ENCODE data around the gene PRRG2.

Gene PRRG2

DNA sequence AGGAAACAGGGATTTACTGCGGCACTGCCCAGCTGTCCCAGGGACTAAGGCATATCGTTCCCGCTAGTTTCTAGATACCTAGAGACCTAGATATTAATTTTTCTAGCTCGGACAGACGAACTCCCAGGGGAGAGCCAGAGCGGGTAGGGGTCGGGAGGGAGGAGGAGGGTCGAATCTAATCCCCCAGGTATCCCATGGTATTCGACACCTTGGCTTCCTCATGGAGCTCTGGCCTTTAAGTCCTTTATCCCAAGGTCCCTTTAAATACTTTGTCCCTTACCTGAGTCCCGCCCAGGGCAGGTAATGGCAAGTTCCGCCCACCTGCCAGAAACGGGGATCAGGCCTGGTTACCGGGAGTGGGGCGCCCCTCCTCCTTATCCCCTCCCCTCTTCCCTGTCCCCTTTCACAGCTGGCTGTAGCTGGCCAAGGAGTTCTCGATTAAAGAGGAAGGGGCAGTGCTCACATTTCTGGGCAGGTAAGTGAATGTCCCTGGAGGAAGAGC lies at the start of gene PRRG2:
TSS of gene PRRG2 (plus strand) at position 310 of the 502 bp plus-strand sequence. CDS start 1,904 bp downstream, outside the sequence.
- DNase-seq: no peak

DNA sequence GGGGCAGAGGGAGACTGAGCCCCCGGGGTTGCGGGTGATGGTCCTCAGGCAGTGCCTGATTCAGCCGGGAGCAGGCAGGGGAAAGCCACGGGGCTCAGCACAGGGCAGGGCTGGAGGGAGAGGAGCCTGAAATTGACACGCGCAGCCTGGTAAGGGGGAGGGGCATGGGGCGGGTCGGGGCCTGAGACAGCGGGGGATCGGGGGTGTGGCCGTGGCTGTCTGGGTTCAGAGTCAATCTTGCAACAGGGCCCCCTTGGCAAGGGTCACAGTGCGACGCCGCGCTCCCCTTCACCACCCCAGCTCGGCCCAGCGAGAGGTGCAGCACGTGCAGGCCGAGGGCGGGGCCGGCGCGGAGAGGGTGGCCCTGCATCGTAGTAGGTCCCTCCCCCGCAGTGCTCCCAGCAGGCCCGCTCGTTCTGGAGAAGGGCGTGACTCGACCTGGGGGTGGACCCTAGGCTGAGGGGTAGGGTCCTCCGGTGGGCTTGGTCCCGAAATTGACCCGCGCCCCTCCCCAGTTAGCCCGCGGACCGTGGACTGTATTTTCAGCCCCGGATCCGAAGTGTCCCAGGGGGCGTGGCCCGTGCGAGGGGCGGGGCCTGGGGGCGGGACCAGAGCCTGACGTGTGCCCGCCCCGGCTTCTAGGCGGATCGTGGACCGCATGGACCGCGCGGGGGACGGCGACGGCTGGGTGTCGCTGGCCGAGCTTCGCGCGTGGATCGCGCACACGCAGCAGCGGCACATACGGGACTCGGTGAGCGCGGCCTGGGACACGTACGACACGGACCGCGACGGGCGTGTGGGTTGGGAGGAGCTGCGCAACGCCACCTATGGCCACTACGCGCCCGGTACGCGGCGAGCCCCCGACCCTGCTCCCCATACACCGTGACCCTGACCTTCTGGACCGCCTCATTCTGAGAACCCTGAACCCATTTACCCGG lies 47.3 kb upstream of the PRRG2 start:
- no peak for DNase-seq

DNA sequence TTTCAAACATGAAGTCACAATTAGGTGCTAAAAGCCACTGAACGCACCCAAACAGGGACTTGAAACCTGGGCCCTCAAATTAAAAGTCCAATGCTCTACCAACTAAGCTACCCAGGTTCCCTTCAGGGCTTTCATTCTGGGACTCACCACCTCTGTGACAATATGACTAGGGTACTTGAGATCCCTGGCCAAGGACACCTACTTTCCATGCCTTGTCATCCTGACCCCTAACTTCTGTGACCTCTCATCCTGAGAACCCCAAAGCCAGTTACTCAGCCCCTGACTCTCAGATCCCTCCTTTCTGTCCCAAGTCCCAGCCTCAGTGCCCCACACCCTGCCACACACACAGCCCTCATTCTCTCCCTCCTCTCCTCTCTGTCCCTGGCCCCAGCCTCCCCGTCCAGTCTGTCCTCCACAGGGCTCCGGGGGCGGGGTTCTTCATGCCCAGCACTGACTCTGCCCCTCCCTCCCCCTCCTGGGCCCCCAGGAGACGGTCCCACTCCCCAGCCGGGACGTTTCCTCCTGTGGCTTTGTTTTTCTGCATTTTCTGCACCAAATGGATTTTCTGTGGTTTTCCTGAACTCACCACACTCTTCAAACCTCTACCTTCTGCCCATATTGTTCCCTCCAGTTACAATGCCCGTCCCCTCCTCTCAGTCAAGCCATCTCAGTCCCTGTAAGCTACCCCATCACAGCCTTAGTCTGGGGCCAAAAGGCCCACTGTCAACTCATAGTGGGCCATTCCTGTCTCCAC lies 46.3 kb upstream of the PRRG2 start:
- DNase-seq: no peak

DNA sequence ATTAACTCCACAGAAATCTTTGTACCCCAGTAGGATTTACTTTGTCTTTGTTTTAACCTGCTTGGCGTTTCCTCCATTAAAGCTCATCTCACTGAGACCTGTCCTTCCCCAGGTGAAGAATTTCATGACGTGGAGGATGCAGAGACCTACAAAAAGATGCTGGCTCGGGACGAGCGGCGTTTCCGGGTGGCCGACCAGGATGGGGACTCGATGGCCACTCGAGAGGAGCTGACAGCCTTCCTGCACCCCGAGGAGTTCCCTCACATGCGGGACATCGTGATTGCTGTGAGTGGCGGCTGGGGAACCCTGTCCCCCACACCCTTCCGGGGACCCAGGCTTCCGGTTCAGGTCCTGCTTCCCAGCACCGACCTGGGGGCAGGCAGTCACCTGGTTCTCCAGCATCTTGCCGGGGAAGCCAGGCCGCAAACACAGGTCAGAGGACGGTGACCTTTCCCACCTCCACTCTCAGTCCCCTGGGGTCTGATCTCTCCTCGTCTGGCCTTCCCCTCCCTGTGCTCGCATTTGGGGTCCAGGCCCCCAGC lies 44.1 kb upstream of the PRRG2 start:
- DNase-seq: no peak

DNA sequence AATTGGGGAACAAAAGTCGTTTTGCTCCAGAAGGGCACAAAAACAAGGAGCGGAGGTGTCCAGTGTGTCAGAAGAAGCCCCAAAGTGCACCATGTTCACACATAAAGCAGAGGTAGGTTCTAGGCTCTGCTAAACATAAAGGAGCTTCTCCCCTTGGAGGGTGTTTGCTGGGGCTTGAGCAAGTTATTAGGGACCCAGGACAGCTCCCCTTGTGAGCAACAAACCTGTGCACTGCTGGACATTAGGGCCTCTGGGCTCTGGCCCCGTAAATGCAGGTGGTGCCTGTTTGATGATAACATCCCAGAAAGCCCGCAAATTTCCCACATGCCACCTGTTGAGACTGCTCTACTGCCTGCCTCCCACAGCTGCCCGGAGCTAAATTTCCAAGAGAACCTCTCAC lies 42.5 kb upstream of the PRRG2 start:
- DNase-seq: no peak

DNA sequence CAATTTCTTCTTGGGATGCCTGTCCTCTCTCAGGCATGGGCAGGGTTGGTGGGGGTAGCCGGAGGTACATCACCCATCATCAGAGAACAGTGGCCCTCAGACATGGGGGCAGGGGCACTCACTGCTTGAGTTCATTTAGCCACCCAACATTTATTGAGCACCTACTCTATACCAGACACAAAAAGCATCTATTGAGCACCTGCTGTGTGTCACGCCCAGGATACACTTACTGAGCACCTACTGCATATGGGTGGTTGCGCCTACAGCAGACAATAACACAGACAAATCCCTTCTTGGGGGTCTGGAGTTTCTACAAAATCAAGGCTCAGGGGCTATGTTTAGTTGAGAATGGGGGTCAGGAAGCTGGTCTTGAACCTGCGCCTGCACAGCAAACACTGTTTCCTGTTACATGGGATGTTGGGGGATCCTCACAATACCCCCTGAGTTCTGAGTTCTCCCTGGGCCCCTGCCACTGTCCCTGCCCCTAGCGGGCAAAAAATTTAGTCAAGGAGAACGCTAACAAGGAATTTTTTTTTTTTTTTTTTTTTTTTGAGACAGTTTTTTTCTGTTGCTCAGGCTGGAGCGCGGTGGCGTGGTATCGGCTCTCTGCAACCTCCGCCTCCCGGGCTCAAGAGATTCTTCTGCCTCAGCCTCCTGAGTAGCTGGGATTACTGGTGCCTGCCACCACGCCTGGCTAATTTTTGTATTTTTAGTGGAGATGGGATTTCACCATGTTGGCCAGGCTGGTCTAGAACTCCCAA lies 41.7 kb upstream of the PRRG2 start:
- DNase-seq: no peak

DNA sequence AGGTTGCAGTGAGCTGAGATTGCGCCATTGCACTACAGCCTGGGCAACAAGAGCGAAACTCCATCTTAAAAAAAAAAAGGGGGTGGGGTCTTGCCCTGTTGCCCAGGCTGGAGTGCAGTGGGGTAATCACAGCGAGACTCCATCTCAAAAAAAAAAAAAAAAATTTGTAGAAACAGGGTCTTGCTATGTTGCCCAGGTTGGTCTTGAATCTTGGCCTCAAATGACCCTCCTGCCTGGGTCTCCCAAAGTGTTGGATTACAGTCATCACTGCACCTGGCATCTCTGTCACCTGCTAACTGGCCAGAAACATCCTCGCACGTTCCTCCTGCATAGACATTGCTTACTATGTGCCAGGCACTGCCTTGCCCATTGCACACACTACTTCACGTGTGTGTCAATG lies 39.2 kb upstream of the PRRG2 start:
- DNase-seq: no peak

DNA sequence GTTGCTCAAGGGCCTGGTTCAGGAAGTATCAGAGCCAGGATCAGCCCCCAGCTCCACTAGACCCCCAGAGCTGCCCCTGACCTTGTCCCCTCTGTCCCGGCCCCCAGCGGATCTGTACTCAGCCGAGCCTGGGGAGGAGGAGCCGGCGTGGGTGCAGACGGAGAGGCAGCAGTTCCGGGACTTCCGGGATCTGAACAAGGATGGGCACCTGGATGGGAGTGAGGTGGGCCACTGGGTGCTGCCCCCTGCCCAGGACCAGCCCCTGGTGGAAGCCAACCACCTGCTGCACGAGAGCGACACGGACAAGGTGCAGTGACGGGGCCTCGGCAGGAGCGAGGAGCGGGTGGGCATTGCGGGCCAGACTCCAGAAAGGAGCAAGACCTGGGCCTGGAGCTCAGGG lies 38.7 kb upstream of the PRRG2 start:
- DNase-seq: no peak

DNA sequence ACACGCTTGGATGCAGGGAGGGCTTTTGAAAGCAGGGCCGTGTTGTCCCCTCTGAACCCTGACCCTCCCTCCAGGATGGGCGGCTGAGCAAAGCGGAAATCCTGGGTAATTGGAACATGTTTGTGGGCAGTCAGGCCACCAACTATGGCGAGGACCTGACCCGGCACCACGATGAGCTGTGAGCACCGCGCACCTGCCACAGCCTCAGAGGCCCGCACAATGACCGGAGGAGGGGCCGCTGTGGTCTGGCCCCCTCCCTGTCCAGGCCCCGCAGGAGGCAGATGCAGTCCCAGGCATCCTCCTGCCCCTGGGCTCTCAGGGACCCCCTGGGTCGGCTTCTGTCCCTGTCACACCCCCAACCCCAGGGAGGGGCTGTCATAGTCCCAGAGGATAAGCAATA lies 38.1 kb upstream of the PRRG2 start:
- no peak for DNase-seq

DNA sequence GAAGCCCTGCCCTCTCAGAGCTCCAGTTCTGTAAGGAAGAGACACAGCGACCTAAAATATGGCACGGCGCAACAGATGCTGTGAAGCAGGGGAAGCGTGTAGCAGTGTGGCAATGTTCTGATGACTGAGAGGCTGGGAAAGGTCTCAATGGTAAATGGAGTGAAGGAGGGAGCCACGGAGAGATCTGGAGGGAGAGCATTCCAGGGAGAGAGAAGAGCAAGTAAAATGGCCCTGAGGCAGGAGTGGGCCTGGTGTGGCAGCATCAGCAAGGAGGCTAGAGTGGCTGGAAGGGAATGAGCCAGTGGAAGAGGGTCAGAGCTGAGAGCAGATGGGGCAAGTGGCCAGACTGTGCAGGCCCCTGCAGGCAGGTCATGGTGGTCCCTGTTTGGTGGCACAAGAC lies 37.0 kb upstream of the PRRG2 start:
- DNase-seq: no peak

DNA sequence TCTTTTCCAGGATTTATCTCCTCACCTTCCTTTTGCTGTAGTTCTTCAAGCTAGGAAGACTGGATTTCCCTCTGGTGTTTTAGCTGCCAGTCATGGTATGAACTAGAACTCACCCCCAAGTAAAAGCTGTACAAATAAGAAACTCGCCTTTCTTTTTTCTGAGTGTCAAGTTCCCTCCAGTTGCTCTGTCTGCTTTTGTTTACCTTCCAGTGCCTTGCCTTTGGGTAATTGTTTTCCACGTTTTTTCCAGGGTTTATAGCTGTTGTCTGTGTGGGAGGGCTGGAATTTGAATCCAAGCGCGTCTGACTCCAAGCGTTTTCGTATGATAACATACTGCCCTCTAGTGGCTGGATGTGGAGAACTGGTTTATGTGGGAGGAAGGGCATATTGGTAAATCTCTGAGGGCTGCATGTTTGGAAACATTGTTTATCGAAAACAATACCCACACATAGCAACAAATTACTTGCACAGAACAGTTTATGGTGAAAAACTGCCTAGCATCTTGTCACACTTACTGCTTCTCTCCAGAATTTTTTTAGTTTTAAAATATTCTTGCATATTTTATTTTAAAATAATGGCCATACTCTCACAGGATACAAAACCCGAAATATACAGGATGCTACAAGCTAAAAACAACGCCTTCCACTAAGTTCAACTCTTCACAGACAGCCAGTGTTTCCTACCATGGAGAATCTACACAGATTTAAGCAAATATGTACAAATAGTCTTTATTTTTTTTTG lies 34.1 kb upstream of the PRRG2 start:
- DNase-seq: no peak

DNA sequence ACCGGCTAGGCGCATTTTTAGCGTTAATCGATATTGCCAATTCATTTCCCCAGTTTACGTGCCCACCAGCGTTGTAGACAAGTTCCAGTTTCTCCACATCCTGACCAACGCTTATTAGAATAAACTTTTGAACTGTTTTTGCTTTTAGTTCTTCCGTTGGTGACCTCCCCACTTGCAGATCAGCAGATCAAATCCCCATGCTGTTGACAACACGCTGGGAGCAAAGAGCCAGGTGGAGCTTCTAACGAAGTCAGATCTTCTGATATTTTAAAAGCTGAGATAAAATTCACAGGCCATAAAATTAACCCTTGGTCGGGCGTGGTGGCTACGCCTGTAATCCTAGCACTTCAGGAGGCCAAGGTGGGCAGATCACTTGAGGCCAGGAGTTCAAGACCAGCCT lies 32.1 kb upstream of the PRRG2 start:
- no peak for DNase-seq

DNA sequence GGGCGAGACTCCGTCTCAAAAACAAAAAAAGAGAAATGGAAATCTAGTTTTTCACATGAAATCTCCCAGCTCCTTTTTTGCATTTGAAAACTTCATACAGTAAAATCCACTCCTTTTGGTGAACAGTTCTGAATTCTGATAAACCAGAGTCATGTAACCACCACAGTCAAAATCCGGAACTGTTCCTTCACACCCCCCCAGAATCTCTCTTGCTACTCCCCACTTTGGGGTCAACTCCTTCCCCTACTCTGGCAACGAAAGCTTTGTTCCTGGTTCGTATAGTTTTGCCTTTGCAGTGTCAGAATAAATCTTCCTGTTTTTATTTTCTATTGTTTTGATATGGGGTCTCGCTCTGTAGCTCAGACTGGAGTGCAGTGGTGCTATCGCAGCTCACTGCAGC lies 29.6 kb upstream of the PRRG2 start:
- DNase-seq: no peak

DNA sequence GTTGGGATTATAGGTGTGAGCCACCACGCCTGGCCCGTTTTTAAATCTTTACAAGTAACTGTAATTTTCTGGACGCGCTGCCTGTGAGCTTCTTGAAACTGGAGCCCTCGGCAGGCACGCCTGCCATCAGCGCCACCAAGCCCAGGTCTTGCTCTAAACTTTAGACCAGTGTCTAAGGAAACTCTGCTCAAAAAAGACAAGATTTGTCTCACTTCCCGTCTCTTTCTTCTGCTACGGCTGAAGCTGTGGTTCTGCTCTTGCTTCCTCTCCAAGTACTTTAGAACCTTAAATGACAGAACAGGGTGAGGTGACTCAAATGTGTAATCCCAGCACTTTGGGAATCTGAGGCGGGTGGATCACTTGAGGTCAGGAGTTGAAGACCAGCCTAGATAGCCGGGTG lies 28.4 kb upstream of the PRRG2 start:
- DNase-seq: no peak

DNA sequence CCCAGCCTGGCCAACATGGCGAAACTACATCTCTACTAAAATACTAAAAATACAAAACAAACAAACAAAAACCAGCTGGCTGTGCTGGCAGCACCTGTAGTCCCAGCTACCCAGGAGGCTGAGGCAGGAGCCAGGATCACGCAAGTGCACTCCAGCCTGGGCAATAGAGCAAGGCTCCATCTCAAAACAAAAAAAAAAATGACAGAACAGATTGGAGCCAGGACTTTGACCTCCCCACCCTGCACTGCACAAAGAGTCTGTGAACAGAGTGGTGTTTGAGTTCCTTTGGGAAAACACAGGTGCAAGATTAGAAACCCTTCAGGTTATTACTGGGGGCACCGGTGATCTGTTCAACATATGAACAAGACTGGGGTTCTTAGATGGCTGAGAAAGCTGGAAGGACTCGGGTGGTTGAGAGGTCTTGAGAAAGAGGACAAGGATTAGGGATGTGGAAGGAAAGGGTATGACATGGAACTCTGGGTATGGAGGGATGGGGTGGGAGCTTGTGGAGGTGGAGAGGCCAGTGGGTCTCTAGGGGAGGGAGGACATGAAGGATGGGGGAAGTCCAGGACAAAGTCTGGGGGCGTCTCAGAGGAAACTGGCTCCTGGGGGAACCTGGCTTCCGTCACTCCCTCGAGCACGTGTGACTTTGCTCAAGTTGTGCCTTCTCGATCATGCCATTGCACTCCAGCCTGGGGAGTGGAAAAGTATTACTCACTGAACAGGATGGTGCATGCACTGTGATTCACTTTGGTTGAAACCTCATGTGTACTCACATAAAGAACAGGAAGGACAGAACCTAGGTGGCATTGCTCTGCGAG lies 27.5 kb upstream of the PRRG2 start:
- DNase-seq: no peak

DNA sequence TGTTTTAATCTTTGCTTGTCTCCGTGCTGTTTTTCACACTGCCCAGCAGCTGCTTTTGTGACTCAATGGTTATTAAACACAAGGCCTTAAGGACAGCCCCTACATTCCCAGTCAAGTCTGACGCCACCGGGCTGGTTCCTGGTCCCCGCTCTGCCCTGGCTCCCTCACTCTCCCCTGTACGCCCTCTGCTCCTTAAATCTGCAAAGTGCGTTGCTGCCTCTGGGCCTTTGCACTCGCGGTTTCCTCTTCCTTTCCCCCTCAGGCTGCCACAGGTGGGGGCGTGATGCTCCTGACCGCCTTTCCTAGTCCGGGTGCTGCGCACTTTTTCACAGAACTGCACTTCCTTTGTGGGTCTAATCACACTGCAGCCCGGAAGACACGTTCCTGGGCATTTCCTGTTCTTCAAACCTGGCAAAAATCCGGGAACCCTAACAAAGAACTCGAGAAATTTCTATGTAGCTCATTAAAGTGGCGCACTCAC lies 26.4 kb upstream of the PRRG2 start:
- DNase-seq: no peak

DNA sequence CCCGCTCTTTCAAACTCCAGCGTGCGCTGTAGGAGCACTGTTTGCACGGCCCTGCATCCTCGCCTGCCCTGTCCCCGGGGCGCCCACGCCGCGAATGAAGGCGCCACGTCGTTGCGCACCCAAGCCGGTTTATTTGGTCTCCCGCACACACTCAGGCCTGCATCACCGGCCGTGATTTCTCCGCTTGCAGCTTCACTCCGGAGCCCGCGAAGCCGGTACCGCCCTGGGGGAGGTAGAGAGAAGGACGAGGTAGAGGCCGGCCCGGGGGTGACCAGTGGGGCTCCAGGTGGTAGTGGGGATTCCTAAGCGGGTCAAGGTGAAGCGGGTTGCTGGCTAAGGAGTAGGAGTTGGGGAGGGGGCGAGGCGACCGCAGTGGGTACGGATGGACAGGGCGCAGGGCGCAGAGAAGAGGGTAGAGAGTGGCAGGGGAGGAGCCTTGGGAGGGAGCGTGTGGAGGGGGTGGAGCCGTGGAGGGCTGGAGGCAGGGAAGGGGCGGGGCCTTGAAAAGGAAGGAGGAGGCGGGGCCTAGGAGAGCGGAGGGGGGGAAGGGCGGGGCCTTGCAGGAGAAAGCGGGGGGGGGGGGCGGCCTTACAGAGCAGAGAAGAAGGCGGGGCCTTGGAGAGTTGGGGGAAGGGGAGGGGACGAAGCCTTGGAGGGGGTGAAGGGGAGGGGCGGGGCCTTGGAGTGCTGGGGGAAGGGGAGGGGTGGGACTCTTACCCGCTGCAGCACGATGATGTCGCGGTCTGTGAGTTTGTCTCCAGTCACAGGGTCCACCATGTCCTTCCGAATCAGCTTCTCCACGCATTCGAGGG lies 25.3 kb upstream of the PRRG2 start:
- no peak for DNase-seq

DNA sequence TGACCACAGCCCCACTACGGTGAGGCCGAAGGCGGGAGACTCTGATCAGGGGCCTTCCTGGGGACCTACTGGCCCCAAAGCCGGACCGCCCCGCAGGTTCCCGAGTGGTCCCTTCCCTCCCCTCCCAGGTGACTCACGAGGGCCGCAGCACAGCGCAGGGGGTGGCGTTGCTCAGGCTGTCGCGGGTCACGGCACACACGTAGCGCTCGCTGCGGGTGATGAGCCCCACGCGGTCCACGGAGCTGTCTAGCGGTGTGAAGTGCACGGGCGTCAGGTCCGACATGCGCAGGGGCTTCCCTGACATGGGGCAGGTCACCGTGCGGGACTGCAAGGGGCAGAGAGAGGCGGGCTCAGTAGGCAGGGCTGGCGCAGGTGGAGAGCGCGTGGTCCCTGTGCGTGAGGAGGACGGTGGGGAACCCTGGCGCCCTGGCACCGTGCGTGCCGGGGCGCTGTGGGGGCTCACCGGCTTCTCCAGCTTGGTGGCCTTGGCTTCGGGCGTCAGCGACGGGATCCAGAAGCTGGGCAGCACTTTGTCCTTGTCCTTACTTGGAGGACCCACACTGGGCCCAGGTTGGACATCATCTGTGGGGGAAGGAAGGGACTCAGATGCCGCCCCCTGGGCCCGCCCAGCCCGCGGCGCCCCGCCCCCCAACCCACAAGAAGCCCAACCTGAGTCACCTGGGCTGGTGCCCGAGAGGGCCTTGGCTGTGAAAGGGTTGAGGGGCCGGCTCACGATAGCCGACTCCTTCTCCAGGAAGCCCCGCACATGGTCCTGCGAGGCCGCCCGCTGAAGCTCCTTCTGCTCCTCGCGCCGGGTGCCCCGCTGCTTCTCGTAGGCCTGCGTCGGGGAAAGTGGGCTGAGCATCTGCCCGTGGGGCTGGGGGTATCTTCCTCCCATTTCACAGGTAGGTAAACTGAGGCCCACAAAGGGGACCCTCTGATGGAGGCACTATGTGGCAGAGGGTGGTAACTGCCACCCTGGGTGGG lies 24.4 kb upstream of the PRRG2 start:
- no peak for DNase-seq
